Esophagus muscularis mucosa (tissue), 3 donors: ENCODE results near the gene RARB.

Source experiments
- POLR2A ChIP-seq: fragments of 450-650 bp; IDR thresholded peaks from one replicate; pipeline ENCODE4 v1.6.1; 2017; ENCODE audit warnings: antibody characterized with exemption, moderate library complexity, mild to moderate bottlenecking, low read depth
- POLR2AphosphoS5 ChIP-seq, 2 donors: sonication (generic); formaldehyde crosslinking; IDR thresholded peaks; one replicate each; pipeline ENCODE4 v1.6.1; 2017; ENCODE audit warnings: antibody characterized with exemption in 2 of 2
- TF ChIP-seq, protein P1 (sequence below), 3 experiments: fragments of 200-600 bp in 2 of 3; fragments of 450-650 bp in 1 of 3; sonication (generic) in 2 of 3; IDR thresholded peaks; one replicate each; pipeline ENCODE4 v1.5.1; 2017 to 2019; ENCODE audit warnings: antibody characterized with exemption in 3 of 3, mild to moderate bottlenecking in 2 of 3, moderate library complexity in 1 of 3

DNA sequence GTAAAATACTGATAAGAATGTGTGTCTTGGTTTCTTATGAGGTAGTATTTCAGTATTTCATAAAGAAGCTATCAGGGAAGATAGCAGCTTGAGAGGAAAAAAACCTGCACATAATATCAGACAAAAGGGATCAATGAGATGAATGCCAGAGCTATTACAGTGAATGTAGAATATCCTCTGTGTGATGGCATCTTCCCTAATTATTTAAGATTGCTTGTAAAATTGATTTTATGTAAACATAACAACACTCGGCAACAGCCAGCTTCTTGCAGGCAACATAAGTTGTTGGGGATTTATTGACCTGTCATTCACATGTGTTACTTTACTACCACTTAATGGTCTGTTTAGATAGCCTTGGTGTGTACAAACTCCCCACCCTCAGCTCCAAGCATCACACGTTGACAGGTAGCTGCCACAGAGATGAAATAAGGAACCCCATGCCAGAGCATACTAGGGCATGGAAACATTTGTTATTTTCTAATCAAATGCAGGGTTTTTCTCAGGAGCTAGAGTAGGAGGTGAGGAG lies 49.2 kb upstream of the RARB start:
- TF ChIP-seq, protein P1, sequence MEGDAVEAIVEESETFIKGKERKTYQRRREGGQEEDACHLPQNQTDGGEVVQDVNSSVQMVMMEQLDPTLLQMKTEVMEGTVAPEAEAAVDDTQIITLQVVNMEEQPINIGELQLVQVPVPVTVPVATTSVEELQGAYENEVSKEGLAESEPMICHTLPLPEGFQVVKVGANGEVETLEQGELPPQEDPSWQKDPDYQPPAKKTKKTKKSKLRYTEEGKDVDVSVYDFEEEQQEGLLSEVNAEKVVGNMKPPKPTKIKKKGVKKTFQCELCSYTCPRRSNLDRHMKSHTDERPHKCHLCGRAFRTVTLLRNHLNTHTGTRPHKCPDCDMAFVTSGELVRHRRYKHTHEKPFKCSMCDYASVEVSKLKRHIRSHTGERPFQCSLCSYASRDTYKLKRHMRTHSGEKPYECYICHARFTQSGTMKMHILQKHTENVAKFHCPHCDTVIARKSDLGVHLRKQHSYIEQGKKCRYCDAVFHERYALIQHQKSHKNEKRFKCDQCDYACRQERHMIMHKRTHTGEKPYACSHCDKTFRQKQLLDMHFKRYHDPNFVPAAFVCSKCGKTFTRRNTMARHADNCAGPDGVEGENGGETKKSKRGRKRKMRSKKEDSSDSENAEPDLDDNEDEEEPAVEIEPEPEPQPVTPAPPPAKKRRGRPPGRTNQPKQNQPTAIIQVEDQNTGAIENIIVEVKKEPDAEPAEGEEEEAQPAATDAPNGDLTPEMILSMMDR (IDR thresholded peaks at IDR 0.05): no peak
- TF ChIP-seq POLR2A: no peak
- TF ChIP-seq POLR2AphosphoS5 (IDR thresholded peaks at IDR 0.05): no peak
